T-helper 2 cell (primary cell): Measurements from ENCODE around the gene LYPD6B.

Experiments
- DNase-seq, 5 experiments: peaks; one replicate each; pipeline versions ENCODE4 v3.0.0 to v3.0.0-alpha.2; 2012 to 2022

Gene LYPD6B

DNA sequence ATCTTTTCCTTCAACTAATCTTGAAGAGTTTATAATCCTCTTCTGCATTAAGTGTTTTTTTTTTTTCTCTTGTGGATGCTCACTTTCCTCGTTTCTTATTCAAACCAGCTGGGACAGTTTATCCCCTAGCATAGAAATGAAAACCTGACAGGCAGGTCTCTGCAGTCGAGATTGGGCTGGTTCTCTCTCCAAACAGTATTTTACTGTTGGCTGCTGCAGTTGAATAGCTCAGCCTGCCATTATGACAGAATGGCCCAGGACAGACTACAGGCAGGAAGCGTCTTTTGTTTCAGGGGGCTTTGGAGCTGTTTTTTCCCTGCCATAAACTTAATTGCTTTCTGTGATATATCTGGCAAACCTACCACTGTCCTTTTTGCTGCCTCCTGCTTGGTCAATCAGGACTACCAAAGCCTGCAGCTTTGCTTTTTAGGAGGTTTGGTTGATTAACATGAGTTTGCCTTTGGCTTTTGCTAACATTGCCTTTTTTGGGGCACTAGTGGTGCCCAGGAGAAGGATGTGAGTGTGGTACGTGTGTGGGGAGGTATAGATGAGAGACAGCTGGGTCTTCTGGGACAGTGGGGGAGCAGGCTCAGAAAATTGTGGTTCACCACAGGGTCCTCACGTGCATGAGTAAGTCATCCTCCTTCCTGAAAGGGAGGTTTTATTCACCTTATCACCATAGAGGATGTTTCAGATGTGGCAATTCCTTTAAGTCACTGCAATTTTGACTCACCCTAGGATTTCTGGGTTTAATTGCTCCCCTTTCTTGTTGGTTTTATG, 128.7 kb downstream of the LYPD6B start:
- peak in 4 of 5 experiments; percentile 8 to 93 (median 10) for DNase-seq

DNA sequence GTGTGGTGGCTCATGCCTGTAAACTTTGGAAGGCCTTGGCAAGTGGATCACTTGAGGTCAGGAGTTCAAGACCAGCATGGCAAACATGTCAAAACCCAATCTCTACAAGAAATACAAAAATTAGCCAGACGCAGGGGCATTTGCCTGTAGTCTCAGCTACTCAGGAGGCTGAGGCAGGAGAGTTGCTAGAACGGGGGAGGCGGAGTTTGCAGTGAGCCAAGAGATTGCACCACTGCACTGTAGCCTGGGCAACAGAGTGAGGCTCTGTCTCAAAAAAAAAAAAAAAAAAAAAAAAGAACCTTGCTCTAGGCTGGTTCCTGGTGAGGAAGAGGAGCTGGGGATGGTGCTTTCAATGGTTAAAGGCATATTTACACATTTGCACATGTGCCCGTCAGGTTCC, 129.4 kb downstream of the LYPD6B start:
- DNase-seq = peak in 1 of 5 experiments; percentile 15

DNA sequence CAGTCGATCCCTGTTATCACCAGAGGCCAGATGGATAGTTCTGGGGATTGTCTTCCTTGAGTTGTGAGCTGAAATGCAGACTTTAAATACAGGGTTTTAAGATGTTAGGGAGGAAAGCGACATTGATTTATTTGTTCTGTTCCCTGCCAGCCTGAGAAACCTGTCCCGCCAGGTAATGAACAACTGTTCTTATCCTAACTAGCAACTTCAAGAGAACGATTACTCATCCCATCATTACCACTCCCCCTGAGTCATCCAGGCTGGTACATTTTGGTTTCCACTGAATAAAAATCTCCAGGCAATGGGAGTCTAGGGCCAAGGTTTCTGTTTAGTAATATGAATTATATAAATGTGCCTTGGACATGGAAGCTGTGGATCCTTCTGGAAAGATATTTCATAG, 131.2 kb downstream of the LYPD6B start:
- DNase-seq = no peak

DNA sequence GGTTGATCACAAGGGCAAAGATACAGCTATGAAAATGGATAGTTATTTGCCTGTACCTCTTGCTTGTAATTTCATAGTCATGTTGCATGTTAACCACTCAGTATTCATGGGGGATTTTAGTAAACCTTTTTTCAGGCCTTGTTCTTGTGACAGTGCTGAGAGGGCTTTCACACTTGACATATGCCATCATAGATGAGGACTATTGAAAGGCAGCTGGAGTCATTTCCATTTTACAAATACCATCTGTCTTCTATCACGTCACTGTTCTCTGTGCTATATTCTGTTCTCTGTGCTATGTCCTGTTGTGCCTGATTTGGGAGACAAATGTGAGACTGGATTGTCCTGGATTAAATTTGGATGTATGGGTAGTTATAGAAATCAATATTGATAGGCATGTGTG, 131.7 kb downstream of the LYPD6B start:
- no peak for DNase-seq

- DNase-seq = no peak
These were observed 132.4 kb downstream of the LYPD6B start for GRCh38 chr2:149170911-149171310.

GRCh38 chr2:149173220-149173619, 134.7 kb downstream of the LYPD6B start:
- no peak for DNase-seq

- no peak for DNase-seq
These were observed 137.5 kb downstream of the LYPD6B start for GRCh38 chr2:149175956-149176355.

DNA sequence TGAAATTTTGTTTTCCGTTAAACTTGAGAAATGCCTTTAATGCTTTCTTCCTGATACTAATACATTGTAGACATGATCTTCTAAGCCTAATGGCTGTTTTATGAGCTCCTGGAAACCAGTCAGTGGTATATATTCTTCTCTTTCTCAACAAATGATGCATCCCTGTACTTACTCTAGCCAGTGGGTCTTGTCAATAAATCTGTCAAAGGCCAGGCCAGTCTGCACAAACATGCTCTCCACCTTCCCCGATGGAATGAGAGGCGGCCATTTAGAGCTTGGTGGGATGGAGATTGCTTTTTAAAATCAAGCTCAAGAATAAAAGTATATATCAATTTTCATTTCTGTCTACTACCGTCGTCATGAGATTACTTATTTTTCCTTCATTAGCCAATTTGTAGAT, 140.1 kb downstream of the LYPD6B start:
- DNase-seq = no peak

- no peak for DNase-seq
These were observed 141.9 kb downstream of the LYPD6B start for GRCh38 chr2:149180226-149180875.

DNA sequence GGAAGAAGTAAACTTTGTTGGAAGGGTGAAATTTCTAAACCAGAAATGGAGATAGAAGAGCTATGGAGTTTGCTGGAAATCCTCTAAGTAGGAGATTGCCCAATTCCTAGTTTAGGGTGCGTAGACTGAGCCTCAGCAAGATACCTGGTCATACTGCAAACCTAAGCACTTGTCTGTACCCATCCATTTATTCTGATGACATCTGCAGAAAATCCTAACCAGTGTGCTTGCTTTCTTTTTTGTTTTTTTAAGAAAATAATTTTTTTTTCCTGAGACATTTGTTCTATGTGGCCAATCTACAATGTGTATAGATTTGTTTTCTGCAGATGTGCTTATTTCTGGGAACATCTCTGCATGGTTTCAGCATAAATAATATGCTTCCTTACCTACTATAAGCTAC, 144.7 kb downstream of the LYPD6B start:
- no peak for DNase-seq

- DNase-seq = no peak
These were observed 146.5 kb downstream of the LYPD6B start for GRCh38 chr2:149184991-149185390.

- DNase-seq = no peak
These were observed 147.5 kb downstream of the LYPD6B start for GRCh38 chr2:149185942-149186490.

DNA sequence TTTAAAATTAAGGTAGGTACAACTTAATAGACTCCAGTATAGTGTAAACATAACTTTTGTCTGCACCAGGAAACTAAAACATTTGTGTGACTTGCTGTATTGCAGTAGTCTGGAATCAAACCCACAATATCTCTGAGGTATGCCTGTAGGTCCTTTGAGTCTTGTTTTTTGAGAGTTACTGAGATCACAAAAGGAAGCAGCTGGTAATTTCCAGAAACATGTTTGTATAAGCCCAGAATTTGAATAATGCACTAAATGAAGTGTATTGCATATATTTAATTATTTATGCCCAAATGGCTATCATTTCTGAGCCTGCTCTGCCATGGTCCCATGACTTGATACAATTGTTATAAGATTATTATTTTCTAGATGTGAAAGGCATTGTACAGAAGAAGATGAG, 148.6 kb downstream of the LYPD6B start:
- DNase-seq = no peak

DNA sequence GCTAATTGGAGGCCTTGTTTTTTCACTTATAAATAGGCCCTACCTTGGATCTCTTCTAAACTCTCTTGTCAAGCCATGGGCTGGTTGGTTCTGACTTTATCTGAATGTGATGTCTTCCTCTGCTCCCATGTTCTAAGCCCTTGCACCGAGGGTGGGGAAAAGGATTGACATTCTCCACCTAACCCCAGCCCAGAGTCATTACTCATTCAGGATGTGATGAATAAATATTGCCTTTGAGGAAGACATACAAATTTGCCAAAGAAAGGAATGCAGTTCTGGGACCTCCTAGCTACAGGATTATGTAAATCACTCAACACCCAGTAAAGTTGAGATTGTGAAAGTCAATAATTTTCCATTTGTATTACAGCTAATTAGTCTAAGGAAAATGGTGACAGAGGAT, 149.8 kb downstream of the LYPD6B start:
- DNase-seq = no peak

- DNase-seq = no peak
These were observed 151.3 kb downstream of the LYPD6B start for GRCh38 chr2:149189769-149190168.

DNA sequence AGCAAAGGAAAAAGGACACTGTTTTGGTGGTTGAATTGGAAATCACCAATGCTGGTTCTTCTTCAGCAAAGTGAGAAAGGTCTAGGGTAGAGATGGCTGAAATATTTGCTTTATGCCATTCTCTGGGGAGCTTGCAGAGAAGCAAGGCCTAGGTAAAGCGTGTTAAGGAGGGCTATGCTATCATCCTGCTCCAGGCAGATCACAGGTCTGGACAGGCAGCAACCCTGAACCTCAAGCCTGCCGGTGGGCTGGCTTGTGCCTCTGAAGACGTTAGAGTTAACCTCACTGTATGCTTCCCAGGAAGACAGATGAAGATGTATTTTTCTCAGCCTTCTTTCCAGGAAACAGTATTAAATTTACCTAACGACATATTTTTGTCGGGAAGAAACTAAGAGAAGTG, 153.4 kb downstream of the LYPD6B start:
- no peak for DNase-seq

DNA sequence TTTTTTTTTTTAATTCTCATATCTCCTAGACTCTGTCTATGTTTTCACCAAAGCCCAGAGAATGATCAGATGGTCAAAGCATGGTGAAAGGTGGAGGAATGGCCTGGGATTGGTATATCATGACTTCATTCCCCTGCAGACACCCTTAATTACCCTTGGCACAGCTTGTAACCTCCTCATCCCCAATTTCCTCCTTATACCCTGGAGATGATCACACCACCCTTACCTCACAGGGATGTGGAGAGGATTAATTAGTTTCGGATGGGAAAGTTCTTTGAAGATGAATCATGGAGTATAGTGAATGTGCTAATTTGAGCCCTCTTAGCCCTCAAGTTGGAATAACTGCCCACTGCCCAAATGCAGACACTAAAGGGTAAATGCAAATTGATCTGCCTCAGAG, 153.9 kb downstream of the LYPD6B start:
- DNase-seq = no peak

GRCh38 chr2:149200109-149200520, 161.6 kb downstream of the LYPD6B start:
- DNase-seq = no peak

DNA sequence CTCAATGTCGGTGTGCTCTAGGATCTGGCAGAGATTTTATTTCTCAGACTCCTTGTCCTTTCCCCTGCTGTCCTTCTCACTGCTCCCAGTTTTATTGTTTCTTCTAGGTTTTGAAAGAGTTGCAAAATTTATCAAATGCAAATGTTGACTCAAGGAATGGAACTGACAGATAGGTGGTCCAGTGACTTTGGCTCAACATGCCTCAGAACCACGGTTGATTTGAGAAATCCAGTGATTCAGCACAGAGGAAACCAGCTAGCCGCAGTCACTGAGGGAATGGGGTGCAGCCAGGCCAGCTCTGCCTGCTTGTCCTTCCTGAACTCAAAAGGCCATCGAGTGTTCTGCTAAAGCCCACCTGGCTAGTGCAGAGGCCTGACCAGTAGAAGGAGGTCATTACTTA, 166.2 kb downstream of the LYPD6B start:
- no peak for DNase-seq

DNA sequence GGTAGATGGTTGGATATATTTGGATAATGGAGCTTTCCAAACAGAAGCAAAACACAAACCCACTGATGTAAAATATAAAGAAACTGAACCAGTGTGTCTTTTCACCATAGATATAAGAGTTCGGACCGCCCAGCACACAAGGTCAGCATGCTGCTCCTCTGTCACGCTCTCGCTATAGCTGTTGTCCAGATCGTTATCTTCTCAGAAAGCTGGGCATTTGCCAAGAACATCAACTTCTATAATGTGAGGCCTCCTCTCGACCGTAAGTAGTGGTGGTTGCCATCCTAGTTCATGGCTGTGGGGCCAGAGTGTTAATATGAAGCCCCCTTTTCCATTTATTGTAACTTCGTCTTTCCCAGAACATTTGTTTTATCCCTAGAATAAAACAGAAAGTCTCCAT, 166.6 kb downstream of the LYPD6B start:
- no peak for DNase-seq

DNA sequence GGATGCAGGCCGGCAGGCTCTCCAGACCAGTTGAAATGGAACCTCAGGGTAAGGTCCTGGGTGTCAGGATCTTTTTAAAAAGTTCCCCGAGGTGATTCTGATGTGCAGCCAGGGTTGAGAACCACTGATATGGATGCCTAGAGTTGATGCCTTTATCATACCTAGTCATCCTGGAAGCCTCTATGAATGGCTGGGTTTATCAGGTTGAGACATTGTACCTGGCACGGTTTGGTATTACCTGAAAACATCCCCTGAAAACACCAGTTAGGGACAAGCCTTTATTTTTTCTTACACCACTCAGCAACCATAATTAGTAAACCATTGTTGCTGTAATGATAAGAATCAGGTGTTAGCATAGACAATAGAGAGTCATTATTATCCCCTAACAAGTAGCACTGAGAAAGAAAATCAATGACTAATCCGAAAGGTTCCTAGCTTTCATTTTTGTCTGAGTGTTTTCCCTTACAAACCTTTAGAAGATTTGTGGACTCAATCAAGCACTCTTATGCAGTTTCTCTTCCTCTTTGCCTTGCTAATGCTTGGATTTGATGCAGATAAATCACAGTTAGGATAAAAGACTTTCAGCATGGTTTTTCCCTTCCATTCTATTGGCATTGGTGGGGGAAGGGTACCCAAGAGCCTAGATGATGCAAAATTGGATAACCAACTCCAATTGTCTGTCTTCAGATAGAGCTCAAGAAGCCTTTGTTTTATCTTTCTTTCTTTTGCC, 175.4 kb downstream of the LYPD6B start:
- DNase-seq = no peak

- DNase-seq = no peak
These were observed 180.0 kb downstream of the LYPD6B start for GRCh38 chr2:149218497-149218896.

GRCh38 chr2:149219856-149220255, 181.4 kb downstream of the LYPD6B start:
- DNase-seq = no peak

DNA sequence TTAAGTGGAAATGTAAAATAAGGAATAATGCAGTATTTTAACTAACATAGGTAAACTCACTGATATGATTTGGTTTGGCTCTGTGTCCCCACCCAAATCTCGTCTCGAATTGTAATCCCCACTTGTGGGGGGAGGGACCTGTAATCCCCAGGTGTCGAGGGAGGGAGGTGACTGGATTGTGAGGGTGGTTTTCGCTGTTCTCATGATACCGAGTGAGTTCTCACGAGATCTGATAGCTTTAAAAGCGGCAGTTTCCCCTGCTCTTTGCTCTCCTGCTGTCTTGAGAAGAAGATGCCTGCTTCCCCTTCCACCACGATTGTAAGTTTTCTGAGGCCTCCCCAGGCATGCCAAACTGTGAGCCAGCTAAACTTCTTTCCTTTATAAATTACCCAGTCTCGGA, 182.5 kb downstream of the LYPD6B start:
- DNase-seq = no peak
